GM12873 (cell line): ENCODE data around the gene CNOT2.

Experiments
- TF ChIP-seq, protein P1 (sequence below): IDR thresholded peaks from 2 replicates; pipeline ENCODE4 v1.5.1; 2012; ENCODE audit warnings: low read depth, mild to moderate bottlenecking, moderate library complexity, low read length, control low read depth; ENCODE audit not compliant: insufficient read depth; ENCODE audit errors: missing control alignments

Gene CNOT2

DNA sequence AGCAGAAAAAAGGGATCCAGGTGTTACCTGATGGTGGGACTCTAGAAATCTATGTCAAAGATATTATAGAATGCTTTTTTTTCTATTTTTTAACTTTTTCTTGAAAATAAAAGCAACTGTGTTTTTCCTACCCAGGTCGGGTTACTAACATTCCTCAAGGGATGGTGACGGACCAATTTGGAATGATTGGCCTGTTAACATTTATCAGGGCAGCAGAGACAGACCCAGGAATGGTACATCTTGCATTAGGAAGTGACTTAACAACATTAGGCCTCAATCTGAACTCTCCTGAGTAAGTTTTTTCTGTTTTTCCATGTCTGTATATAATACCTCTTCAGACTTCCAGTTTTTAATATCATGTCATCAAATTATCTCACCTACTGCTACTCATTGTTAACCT lies 95.3 kb downstream of the CNOT2 start:
- TF ChIP-seq, protein P1, sequence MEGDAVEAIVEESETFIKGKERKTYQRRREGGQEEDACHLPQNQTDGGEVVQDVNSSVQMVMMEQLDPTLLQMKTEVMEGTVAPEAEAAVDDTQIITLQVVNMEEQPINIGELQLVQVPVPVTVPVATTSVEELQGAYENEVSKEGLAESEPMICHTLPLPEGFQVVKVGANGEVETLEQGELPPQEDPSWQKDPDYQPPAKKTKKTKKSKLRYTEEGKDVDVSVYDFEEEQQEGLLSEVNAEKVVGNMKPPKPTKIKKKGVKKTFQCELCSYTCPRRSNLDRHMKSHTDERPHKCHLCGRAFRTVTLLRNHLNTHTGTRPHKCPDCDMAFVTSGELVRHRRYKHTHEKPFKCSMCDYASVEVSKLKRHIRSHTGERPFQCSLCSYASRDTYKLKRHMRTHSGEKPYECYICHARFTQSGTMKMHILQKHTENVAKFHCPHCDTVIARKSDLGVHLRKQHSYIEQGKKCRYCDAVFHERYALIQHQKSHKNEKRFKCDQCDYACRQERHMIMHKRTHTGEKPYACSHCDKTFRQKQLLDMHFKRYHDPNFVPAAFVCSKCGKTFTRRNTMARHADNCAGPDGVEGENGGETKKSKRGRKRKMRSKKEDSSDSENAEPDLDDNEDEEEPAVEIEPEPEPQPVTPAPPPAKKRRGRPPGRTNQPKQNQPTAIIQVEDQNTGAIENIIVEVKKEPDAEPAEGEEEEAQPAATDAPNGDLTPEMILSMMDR = no peak

DNA sequence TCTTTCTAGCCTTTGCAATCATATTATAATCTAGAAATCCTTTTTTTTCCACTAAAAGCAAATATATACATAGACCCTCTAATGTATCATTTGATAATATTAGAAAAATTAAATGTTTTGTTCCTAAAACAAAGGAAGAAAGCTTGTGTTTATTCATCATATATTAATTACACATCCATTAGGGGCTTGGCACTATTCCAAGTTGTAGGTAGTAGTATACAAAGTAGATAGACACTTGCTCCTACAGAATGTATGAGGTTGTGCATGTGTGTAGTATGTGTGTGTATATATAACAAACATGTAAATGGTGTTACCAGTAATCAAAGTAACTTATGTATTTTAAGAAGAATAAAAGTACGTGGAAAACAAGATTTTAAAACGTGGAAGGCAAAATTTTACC lies 107.8 kb downstream of the CNOT2 start:
- TF ChIP-seq, protein P1 = no peak

DNA sequence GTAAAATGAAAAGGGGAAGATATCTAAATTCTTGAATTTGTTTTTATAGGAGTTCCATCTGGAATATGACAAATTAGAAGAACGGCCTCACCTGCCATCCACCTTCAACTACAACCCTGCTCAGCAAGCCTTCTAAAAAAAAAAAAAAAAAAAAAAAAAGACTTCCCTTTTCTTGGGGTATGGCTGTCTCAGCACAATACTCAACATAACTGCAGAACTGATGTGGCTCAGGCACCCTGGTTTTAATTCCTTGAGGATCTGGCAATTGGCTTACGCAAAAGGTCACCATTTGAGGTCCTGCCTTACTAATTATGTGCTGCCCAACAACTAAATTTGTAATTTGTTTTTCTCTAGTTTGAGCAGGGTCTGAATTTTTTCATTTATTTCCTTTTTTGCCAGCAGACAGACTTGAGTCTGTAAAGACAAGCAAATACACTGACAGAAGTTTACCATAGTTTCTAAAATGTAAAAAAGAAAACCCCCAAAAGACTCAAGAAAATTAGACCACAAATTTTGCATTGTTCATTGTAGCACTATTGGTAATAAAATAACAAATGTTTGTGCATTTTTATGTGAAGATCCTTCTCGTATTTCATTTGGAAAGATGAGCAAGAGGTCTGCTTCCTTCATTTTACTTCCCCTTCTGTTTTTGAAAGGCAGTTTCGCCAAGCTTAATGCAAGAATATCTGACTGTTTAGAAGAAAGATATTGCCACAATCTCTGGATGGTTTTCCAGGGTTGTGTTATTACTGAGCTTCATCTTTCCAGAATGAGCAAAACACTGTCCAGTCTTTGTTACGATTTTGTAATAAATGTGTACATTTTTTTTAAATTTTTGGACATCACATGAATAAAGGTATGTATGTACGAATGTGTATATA lies 110.8 kb downstream of the CNOT2 start:
- TF ChIP-seq, protein P1 = no peak

DNA sequence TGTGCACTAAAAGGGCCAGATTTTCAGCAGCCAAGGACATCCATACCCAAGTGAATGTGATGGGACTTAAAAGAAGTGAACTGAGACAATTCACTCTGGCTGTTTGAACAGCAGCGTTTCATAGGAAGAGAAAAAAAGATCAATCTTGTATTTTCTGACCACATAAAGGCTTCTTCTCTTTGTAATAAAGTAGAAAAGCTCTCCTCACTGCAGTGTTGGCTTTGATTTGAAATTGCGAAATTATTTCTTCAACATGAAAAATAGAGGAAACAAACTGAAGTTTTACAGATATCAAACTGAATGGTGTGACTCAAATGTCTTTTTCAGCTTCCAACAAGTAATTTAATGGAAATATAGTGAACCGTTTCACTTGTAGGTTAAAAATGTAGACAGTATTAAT lies 111.6 kb downstream of the CNOT2 start:
- TF ChIP-seq, protein P1 = no peak

DNA sequence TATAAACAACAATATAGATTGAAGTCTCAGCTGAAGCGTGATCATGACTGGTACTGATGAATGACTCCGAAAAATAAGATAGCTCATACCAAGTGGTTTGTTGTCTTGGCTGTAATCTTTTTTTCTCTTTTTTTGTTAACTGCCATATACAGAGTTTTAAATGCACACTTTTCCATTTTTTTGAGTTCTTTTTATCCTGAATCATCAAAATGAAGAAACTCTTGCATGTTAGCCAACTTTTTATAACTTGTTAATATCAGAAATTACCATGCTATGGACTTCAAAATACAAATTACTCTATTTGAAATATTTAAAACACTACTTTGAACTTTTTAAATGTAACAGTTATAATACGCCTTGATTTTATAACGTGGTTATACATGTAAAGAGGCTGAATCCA lies 112.7 kb downstream of the CNOT2 start:
- TF ChIP-seq, protein P1 = no peak

DNA sequence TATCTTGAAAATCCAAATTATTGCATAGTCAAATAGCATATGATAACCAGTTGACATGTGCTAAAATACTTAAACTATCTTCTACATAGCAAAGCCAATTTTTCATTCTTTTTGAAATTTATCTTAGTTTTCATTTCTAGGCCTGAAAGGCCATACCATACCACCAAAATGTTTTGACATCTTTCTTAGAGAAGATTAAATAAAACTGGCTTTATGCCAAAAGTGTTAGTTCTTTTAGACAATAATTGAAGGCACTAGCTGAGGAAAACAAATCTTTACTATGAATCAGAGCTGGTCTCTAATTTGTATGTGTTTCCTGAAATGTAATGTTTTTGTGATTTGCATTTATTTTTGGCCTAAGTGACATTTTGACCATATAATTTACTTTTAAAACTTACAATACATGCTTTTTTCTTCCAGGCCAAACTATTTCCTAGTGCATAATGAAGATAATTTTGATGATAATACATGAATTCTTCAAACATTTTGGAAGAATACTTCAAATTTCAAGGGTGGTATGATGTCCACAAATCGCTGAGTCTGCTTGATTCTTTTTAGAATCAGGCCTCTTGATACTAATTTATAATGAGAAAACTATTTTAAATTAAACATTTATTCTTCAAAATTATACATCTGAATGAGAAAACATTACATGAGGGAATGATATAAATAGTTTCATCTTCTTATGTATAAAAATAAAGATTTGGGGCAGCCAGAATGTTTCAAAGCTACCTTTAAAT lies 116.4 kb downstream of the CNOT2 start:
- TF ChIP-seq, protein P1 = no peak

DNA sequence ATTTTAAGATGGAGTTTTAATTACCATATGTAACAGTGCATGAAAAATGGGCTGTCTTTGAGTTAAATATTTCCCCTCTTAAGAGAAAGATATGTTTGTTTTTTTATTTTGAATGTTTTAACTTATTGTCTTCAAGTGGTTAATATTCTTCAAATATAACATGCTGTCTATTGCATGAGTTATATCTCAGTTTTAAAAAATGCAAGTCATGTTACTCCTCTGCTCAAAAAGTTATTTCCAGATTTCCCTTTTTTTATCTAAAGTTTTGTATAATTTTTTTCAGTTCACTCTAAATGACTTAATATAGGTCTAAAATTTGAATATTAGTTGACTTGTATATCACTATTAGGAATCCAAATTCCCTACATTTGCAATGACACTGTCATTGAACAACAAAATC lies 117.0 kb downstream of the CNOT2 start:
- TF ChIP-seq, protein P1 = no peak
